ENCODE data around the gene CEP104. TPM values are rescaled to one million over a fixed set of nuclear protein-coding genes. Genes with fewer than 3 reads are reported as not detected.
A peak's percentile ranks its signal among the peaks of the same experiment; 100 is the strongest.

Gene CEP104
- total and polyA plus RNA-seq, 2 experiments from 2014 or later = 20.5 to 32.2 TPM

- no peak overlapping the region for H2AFZ ChIP-seq
- H3K9me3 Mint-ChIP-seq = peaks cover 22% of the 10 kb centered on the region
These were observed 86.8 kb downstream of the CEP104 start for GRCh38 chr1:3770047-3770765.

GRCh38 chr1:3768811-3769390 is 88.1 kb downstream of the CEP104 start:
- no peaks in the 10 kb centered on the region for H4K20me1 ChIP-seq (replicated peaks; ENCODE audit: insufficient read depth)
- H3K27me3 ChIP-seq (ENCODE audit: insufficient read depth) = no peaks in the 10 kb centered on the region
- Mint-ChIP-seq H3K36me3 (ENCODE audit: low read depth) (peaks cover 11% of the 10 kb centered on the region; the same call in 2 of the 3 replicates), H3K27ac (no peak overlapping the region), H3K9me3 (peaks cover 22% of the 10 kb centered on the region), H3K4me1 (peaks cover 9% of the 10 kb centered on the region), H3K27me3 (ENCODE audit: insufficient read depth, low read depth, poor library complexity) (peaks cover 11% of the 10 kb centered on the region), H3K4me3 (no peak overlapping the region)
- no peaks in the 10 kb centered on the region for H3K79me2 ChIP-seq (replicated peaks; ENCODE audit: insufficient read depth)
- H3K36me3 ChIP-seq (ENCODE audit: insufficient read depth) = no peaks in the 10 kb centered on the region
- no peak overlapping the region for H3K4me2 ChIP-seq
- H2AFZ ChIP-seq = no peak overlapping the region
- H3K27ac ChIP-seq (ENCODE audit: low read depth) = no peak overlapping the region
- H3K4me1 ChIP-seq (ENCODE audit: insufficient read depth) = peaks cover 11% of the 10 kb centered on the region; the same call in 1 of the 2 replicates
- DNase-seq (ENCODE audit: low spot score) (no peak), ATAC-seq (no peak)
- no peak overlapping the region for H3K4me3 ChIP-seq
- no peaks in the 10 kb centered on the region for H3K9me2 ChIP-seq (ENCODE audit: insufficient read depth)
- TF ChIP-seq NANOG (IDR thresholded peaks at IDR 0.05; ENCODE audit: borderline replicate concordance) (no peak), REST (IDR thresholded peaks at IDR 0.05; ENCODE audit: unreplicated experiment) (no peak), ETS1 (IDR thresholded peaks at IDR 0.05) (no peak), EZH2 (IDR thresholded peaks at IDR 0.05; ENCODE audit: low read depth, unreplicated experiment) (no peak), STAT1 (IDR thresholded peaks at IDR 0.05; ENCODE audit: unreplicated experiment) (no peak)
- H3F3A ChIP-seq (replicated peaks; ENCODE audit: low read depth) = no peaks in the 10 kb centered on the region

More at GRCh38 chr1:3770047-3770765, 86.8 kb downstream of the CEP104 start:
- Mint-ChIP-seq H3K4me3 (0 out of 3 replicates have a peak overlapping the region, but pooled peaks have one; percentile 69), H3K36me3 (ENCODE audit: low read depth) (peaks cover 11% of the 10 kb centered on the region; the same call in 2 of the 3 replicates), H3K27me3 (ENCODE audit: insufficient read depth, low read depth, poor library complexity) (peaks cover 11% of the 10 kb centered on the region), H3K27ac (no peak overlapping the region), H3K4me1 (peaks cover 13% of the 10 kb centered on the region)
- no peak for TF ChIP-seq CTCF (conservative IDR thresholded peaks at IDR 0.05; ENCODE audit: low read depth in 2 of 2)
- TF ChIP-seq STAT1 (IDR thresholded peaks at IDR 0.05; ENCODE audit: unreplicated experiment) = no peak
- TF ChIP-seq ETS1 (IDR thresholded peaks at IDR 0.05) = no peak
- TF ChIP-seq EZH2phosphoT487 (IDR thresholded peaks at IDR 0.05; ENCODE audit: unreplicated experiment) = no peak
- Histone ChIP-seq H3K79me2 (replicated peaks; ENCODE audit: insufficient read depth) (no peaks in the 10 kb centered on the region), H3K4me2 (no peak overlapping the region), H3K4me3 (no peak overlapping the region), H3F3A (replicated peaks; ENCODE audit: low read depth) (no peaks in the 10 kb centered on the region; the same call in 1 of the 2 replicates), H3K36me3 (ENCODE audit: insufficient read depth) (no peaks in the 10 kb centered on the region), H3K27ac (ENCODE audit: low read depth) (no peak overlapping the region), H4K20me1 (replicated peaks; ENCODE audit: insufficient read depth) (no peaks in the 10 kb centered on the region), H3K4me1 (ENCODE audit: insufficient read depth) (peaks cover 13% of the 10 kb centered on the region; the same call in 1 of the 2 replicates), H3K27me3 (ENCODE audit: insufficient read depth) (no peaks in the 10 kb centered on the region), H3K9me2 (ENCODE audit: insufficient read depth) (no peaks in the 10 kb centered on the region)
- DNase-seq (ENCODE audit: low spot score) (no peak), ATAC-seq (no peak)

All from GM23338 (cell line).